Testis (tissue), 3 donors: Measurements from ENCODE around the gene KCTD16. TPM values are rescaled to one million over a fixed set of nuclear protein-coding genes. Genes with fewer than 3 reads are reported as not detected.

Experiments
- DNase-seq: peaks from one replicate; pipeline ENCODE4 v3.0.0-alpha.2; 2019
- H3K27ac ChIP-seq, 2 donors: fragments of 200-600 bp; sonication (generic); one replicate each; pipeline ENCODE4 v1.5.1; 2019
- H3K27me3 ChIP-seq: fragments of 200-600 bp; sonication (generic); one replicate; pipeline ENCODE4 v1.5.1; 2019
- H3K36me3 ChIP-seq: fragments of 200-600 bp; sonication (generic); one replicate; pipeline ENCODE4 v1.5.1; 2017; ENCODE audit warnings: low read depth; ENCODE audit errors: missing control alignments
- H3K4me1 ChIP-seq: fragments of 200-600 bp; sonication (generic); one replicate; pipeline ENCODE4 v1.5.1; 2019
- H3K4me3 ChIP-seq, 2 donors: fragments of 200-600 bp; sonication (generic); one replicate each; pipeline ENCODE4 v1.5.1; 2017 to 2019
- H3K9me3 ChIP-seq: fragments of 200-600 bp; sonication (generic); one replicate; pipeline ENCODE4 v1.5.1; 2017
- POLR2A ChIP-seq: fragments of 450-650 bp; IDR thresholded peaks from one replicate; pipeline ENCODE4 v1.6.1; 2017; ENCODE audit warnings: antibody characterized with exemption, mild to moderate bottlenecking, moderate library complexity
- WGBS, 2 donors: methylation state at CpG; one replicate each; pipeline ENCODE4 v1.1.5; 2018; 5-methylcytosine and 5-hydroxymethylcytosine counted together
- intact Hi-C: fragments of 100-400 bp; cut with DNase I; formaldehyde crosslinking; loops from one replicate; pipeline ENCODE4 v1.15.1; 2023; ENCODE audit warnings: low total_unique reads
- polyA plus RNA-seq: library from polyadenylated mRNA; stranded (reverse); fragments of 350-450 nt; fragmentation: Illumina TruSeq; extraction: RNeasy Lipid Tissue Mini Kit (QIAGEN cat#74804); gene quantifications from one replicate; pipeline ENCODE4 v1.2.3, GENCODE V29; 2014; ENCODE audit warnings: low read depth, low replicate concordance; ENCODE audit not compliant: insufficient read depth
- total RNA-seq, 2 donors: library from RNA; depleted of rRNA; stranded (reverse); fragments of >200 nt; gene quantifications; one replicate each; pipeline ENCODE4 v1.2.3, GENCODE V29; 2016
- TF ChIP-seq, protein P1 (sequence below), 3 experiments: fragments of 450-650 bp in 2 of 3; fragments of 200-600 bp in 1 of 3; sonication (generic) in 1 of 3; IDR thresholded peaks; one replicate each; pipeline ENCODE4 v1.5.1; 2016 to 2019; ENCODE audit warnings: antibody characterized with exemption in 3 of 3, mild to moderate bottlenecking in 2 of 3, moderate library complexity in 1 of 3

Gene KCTD16
- total and polyA plus RNA-seq, 3 donors from 2014 or later = 1.4 to 3.2 (median 2.7) TPM

DNA sequence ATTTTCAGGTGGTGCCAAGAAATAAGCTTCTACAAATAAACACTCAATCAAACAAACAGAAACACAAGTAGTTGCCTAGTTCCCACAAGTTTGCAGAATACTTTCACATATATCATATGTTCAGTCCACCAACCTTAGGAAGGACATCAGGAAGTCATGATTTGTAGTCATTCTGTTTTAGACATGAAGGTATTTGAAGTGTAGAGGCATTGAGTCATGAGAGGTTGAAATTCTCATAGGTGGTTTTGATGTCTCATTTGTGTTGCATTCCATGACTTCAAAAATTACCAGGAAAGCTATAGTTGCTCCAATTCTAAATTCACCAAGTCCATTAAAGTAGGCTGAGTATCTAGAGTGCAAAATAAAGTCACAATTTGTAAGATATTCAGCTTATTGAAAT, 159.0 kb downstream of the KCTD16 start:
- Histone ChIP-seq H3K27ac (no peak overlapping the region), H3K4me3 (no peak overlapping the region), H3K36me3 (no peaks in the 10 kb centered on the region), H3K27me3 (no peaks in the 10 kb centered on the region), H3K4me1 (no peaks in the 10 kb centered on the region), H3K9me3 (no peaks in the 10 kb centered on the region)
- intact Hi-C loops = no loop called here
- TF ChIP-seq, protein P1, sequence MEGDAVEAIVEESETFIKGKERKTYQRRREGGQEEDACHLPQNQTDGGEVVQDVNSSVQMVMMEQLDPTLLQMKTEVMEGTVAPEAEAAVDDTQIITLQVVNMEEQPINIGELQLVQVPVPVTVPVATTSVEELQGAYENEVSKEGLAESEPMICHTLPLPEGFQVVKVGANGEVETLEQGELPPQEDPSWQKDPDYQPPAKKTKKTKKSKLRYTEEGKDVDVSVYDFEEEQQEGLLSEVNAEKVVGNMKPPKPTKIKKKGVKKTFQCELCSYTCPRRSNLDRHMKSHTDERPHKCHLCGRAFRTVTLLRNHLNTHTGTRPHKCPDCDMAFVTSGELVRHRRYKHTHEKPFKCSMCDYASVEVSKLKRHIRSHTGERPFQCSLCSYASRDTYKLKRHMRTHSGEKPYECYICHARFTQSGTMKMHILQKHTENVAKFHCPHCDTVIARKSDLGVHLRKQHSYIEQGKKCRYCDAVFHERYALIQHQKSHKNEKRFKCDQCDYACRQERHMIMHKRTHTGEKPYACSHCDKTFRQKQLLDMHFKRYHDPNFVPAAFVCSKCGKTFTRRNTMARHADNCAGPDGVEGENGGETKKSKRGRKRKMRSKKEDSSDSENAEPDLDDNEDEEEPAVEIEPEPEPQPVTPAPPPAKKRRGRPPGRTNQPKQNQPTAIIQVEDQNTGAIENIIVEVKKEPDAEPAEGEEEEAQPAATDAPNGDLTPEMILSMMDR (IDR thresholded peaks at IDR 0.05) = no peak
- TF ChIP-seq POLR2A = no peak
- DNase-seq = no peak

DNA sequence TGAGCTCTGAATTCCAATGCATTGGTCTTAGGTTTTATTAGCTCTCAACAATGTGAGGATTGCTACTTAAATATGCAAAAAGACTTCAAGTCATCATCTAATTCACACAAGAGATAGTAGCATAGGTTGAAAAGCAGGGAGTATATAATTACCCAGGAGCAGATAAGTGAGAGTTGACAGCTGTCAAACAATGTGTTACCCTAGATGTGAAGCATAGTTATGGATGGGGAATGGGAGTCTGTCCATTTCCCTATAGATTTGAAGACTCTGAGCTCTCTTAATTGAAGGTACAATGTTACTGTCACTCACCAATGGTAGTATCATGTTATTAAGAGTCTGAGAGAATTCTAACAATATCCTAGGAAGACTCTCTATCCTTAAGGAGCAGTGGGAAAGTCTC, 160.7 kb downstream of the KCTD16 start:
- H3K27ac ChIP-seq = no peak overlapping the region
- no peaks in the 10 kb centered on the region for H3K36me3 ChIP-seq
- no peak for DNase-seq
- no peaks in the 10 kb centered on the region for H3K27me3 ChIP-seq
- no peak overlapping the region for H3K4me3 ChIP-seq
- intact Hi-C loops = no loop called here
- no peaks in the 10 kb centered on the region for H3K9me3 ChIP-seq
- no peak for TF ChIP-seq POLR2A
- H3K4me1 ChIP-seq = no peaks in the 10 kb centered on the region

DNA sequence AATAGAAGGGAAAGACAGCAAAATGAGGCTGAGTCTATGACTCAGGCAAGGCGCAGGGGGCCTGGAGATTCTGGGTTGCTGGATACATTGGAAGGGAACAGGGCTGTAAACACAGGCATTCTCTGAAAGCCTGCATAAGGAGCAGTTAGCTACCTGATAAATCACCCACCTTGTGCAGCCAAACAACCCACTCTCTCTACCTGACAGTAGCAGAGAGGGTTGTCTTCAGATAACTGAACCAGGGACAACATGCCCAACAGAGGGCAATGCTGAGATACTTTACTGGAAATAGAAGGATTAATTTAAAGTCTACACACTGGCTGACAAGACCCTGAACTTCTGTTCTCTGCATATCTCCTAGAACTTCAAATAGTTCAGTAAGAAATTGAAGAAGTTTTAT, 161.6 kb downstream of the KCTD16 start:
- H3K27me3 ChIP-seq = no peaks in the 10 kb centered on the region
- no peaks in the 10 kb centered on the region for H3K9me3 ChIP-seq
- intact Hi-C loops = no loop called here
- no peak overlapping the region for H3K4me3 ChIP-seq
- no peak for DNase-seq
- H3K36me3 ChIP-seq = no peaks in the 10 kb centered on the region
- no peak overlapping the region for H3K27ac ChIP-seq
- WGBS, 2 donors = 82 to 100% methylated on average over 1 of the region's 1 CpG
- no peaks in the 10 kb centered on the region for H3K4me1 ChIP-seq
- TF ChIP-seq, protein P1 (IDR thresholded peaks at IDR 0.05) = no peak
- TF ChIP-seq POLR2A = no peak

- Histone ChIP-seq H3K9me3 (no peaks in the 10 kb centered on the region), H3K27me3 (no peaks in the 10 kb centered on the region), H3K27ac (no peak overlapping the region), H3K36me3 (no peaks in the 10 kb centered on the region), H3K4me3 (no peak overlapping the region), H3K4me1 (no peaks in the 10 kb centered on the region)
- intact Hi-C loops = no loop called here
- WGBS, 2 donors = 100% methylated on average over 1 of the region's 1 CpG
- TF ChIP-seq, protein P1 (IDR thresholded peaks at IDR 0.05) = no peak
- no peak for TF ChIP-seq POLR2A
- DNase-seq = no peak
Measured at GRCh38 chr5:144333336-144333920, 162.8 kb downstream of the KCTD16 start.

DNA sequence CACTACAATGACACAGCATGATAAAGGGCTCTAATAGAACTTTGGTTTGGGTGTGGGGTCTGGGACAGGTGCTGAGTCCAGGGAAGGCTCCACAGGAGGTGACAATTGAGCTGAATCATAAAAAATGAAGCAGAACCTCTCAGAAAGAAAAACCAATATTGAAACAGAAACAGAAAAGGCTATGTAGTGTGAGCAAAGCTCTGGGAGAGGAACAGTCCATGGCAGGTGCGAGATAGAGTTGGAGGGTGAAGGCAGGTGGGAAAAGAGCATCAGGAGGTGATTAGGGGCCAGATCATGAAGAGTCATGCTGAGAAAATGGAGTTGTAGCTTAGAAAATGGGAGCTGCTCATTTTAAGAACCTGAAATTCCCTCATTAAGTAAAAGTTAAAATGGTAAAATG, 164.9 kb downstream of the KCTD16 start:
- intact Hi-C loops = no loop called here
- no peak for DNase-seq
- no peak for TF ChIP-seq POLR2A
- TF ChIP-seq, protein P1 (IDR thresholded peaks at IDR 0.05) = no peak
- Histone ChIP-seq H3K27me3 (no peaks in the 10 kb centered on the region), H3K9me3 (no peaks in the 10 kb centered on the region), H3K4me1 (no peaks in the 10 kb centered on the region), H3K4me3 (no peak overlapping the region), H3K36me3 (no peaks in the 10 kb centered on the region), H3K27ac (no peak overlapping the region)
- WGBS, 2 donors = 95 to 97% methylated on average over 1 of the region's 1 CpG
